Skeletal muscle tissue (tissue), 4 donors: ENCODE data around the gene TOP3B. TPM values are rescaled to one million over a fixed set of nuclear protein-coding genes. Genes with fewer than 3 reads are reported as not detected.

Source experiments
- H3K27ac ChIP-seq: one replicate; pipeline ENCODE4 v1.7.0; 2013; ENCODE audit warnings: mild to moderate bottlenecking, low read depth, low read length, inconsistent platforms
- H3K27me3 ChIP-seq, 3 donors: one replicate each; pipeline ENCODE4 v1.7.0; 2013; ENCODE audit warnings: low read length in 3 of 3; ENCODE audit not compliant: control insufficient read depth in 3 of 3, insufficient read depth in 3 of 3
- H3K36me3 ChIP-seq, 3 donors: one replicate each; pipeline ENCODE4 v1.7.0; 2013; ENCODE audit warnings: low read length in 3 of 3; ENCODE audit not compliant: control insufficient read depth in 3 of 3, insufficient read depth in 3 of 3
- H3K4me1 ChIP-seq, 3 donors: one replicate each; pipeline ENCODE4 v1.7.0; 2013; ENCODE audit warnings: low read length in 3 of 3, mild to moderate bottlenecking in 3 of 3; ENCODE audit not compliant: control insufficient read depth in 3 of 3, insufficient read depth in 3 of 3
- H3K4me3 ChIP-seq, 3 donors: one replicate each; pipeline ENCODE4 v1.7.0; 2013; ENCODE audit warnings: low read length in 3 of 3
- H3K9ac ChIP-seq, 3 donors: one replicate each; pipeline ENCODE4 v1.7.0; 2013; ENCODE audit warnings: low read length in 3 of 3, mild to moderate bottlenecking in 3 of 3, moderate library complexity in 2 of 3, low read depth in 1 of 3
- H3K9me3 ChIP-seq, 3 donors: one replicate each; pipeline ENCODE4 v1.7.0; 2013; ENCODE audit warnings: low read length in 3 of 3; ENCODE audit not compliant: control insufficient read depth in 3 of 3
- total RNA-seq: library from RNA; depleted of rRNA; stranded (reverse); fragments of >200 nt; gene quantifications from one replicate; pipeline ENCODE4 v1.2.3, GENCODE V29; 2014
- donor health status: Osteomylitis.

TOP3B gene
- total RNA-seq, 1 donor from 2014 or later: 14.1 TPM

DNA sequence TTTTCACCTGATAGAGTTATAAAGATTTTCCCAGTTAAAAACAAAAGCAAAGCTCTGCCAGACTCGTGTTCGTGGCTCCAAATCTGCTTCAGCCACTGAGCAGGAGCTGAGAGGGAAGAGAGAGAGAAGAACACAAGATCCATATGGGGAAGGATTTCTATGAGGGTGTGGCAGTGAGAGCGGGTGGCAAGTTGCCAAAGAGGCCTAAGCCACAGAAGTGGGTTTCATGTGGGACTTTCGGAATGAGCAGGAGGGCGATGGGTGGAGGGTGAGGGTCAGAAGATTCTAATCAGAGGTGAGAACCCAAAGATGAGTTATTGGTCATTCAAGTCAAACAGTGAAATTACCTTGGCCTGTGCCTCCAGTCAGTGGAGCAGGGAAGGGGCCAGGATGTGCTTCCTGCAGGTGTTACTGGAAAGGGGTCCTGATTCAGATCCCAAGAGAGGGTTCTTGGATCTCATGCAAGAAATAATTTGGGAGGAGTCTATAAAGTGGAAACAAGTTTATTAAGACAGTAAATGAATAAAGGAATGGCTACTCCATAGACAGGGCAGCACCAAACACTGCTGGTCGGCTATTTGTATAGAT lies 40.5 kb upstream of the TOP3B start:
- H3K27ac ChIP-seq: no peak overlapping the region

DNA sequence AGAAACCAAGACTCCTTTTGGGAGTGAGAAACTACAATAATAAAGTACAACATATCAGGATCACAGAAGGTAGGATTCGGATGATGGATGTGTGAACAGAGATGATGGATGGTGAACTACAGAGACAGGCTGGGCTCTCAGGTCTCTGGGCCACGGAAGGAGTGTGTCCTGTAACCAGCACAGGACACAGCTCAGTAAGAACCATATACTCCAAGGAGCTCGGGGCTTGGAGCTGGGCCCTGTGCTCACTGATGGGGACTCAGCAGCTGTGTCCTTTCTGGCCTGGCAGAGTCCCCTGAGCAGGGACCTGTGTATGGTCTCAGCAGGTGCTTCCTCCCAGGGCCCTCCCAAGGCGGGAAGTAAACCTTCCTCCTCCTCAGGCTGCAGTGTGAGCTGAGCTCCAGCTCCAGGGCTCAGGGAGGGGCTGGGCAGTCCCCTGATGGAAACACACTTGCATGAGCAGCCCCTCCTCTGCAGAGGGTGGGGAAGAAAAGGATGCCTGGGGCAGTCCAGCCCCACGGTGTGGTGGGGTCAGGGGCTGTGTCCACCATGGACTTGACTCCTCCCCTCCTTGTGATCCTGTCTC lies 39.8 kb upstream of the TOP3B start:
- Histone ChIP-seq H3K36me3 (no peaks in the 10 kb centered on the region), H3K4me1 (no peaks in the 10 kb centered on the region), H3K9me3 (no peaks in the 10 kb centered on the region), H3K9ac (no peak overlapping the region), H3K4me3 (no peak overlapping the region), H3K27me3 (peaks cover 0 to 3% (median 0%) of the 10 kb centered on the region in 3 donors), H3K27ac (no peak overlapping the region)

More for the DNA sequence above, 40.5 kb upstream of the TOP3B start:
- H3K4me3 ChIP-seq: no peak overlapping the region
- H3K4me1 ChIP-seq: no peaks in the 10 kb centered on the region
- no peaks in the 10 kb centered on the region for H3K9me3 ChIP-seq
- peaks cover 0 to 3% (median 0%) of the 10 kb centered on the region in 3 donors for H3K27me3 ChIP-seq
- no peaks in the 10 kb centered on the region for H3K36me3 ChIP-seq
- H3K9ac ChIP-seq: no peak overlapping the region

DNA sequence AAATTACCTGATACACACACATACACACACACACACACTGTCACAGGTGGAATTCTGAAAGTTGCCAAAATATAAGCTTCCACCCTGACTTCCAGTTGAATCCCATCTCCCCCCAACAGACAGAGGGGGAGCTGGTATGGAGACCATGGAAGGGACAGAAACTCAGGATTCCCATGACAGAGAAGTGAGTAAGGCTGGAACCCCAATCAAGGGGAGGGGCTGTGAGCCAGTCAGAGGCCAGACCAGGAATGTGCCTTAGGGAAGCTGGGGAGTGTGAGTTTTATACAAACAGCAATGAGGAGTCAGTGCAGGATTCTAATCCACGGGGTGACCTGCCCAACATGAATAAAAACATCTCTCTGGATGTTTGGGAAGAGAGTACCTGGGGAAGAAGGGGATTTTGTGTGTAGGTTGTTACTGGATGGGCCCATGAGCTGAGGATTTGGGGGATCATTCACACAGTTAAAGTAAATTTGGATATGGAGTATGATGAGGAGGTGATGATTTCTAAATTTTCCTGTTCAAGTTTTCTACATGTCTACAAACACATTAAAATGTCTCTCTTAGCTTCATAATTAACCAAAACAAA lies 38.7 kb upstream of the TOP3B start:
- peaks cover 0 to 3% (median 0%) of the 10 kb centered on the region in 3 donors for H3K27me3 ChIP-seq
- no peaks in the 10 kb centered on the region for H3K9me3 ChIP-seq
- no peak overlapping the region for H3K9ac ChIP-seq
- H3K4me1 ChIP-seq: no peaks in the 10 kb centered on the region
- no peaks in the 10 kb centered on the region for H3K36me3 ChIP-seq
- no peak overlapping the region for H3K27ac ChIP-seq
- H3K4me3 ChIP-seq: no peak overlapping the region

DNA sequence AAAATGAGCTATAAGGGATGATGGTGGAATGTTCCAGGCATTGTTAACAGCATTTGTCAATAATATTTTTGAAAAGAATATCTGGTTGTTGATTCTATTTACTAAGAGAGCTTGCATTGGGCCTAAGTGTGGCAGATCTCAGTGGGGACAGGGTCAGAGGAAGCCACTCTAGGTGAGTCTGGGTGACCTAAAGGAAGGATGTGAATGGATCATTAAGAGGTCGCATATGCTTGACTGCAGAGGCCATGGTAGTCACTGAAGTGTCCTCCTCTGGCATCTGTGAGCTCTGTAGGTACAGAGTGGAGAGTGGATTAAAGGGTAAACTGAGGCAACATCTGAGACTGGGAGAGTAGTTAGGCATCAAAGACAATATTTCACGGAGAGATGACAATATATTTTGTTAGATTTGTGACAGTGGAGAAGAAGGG lies 37.9 kb upstream of the TOP3B start:
- no peak overlapping the region for H3K27ac ChIP-seq
- no peak overlapping the region for H3K4me3 ChIP-seq
- no peaks in the 10 kb centered on the region for H3K9me3 ChIP-seq
- no peaks in the 10 kb centered on the region for H3K4me1 ChIP-seq
- peaks cover 0 to 3% (median 0%) of the 10 kb centered on the region in 3 donors for H3K27me3 ChIP-seq
- no peaks in the 10 kb centered on the region for H3K36me3 ChIP-seq
- no peak overlapping the region for H3K9ac ChIP-seq

DNA sequence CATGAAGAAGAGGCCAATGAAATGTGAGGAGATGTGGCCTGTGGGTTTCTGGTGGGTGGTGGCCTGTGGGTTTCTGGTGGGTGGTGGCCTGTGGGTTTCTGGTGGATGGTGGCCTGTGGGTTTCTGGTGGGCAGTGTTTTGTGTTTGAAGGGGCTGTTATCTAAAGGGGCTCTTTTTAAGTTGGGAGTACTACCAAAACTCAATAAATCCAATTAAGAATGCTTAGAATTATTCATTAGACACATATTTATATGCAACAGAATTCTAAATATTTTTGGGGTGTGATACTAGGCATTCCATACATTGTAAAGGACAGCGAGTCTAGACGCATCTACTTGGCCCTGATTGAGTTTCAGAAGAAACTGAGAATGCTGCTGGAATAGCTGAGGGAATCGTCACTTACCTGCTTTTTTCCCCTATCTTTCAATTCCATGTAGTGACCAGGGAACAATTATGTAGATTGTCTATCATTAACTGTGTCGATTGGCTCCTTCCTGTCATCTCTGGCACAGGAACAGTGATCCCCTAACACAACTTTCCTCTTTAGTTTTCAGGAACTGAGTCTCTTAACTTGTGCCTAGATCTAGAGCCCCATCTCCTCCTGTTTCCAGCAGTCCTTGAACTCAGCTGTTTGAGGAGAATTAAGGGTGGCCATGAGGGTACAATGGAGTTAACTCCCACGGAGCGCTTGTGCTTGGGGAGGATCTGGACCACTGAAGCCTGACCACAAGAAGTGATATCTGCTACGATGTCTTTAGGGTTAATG lies 37.3 kb upstream of the TOP3B start:
- H3K4me3 ChIP-seq: no peak overlapping the region
- peaks cover 0 to 3% (median 0%) of the 10 kb centered on the region in 3 donors for H3K27me3 ChIP-seq
- H3K4me1 ChIP-seq: no peaks in the 10 kb centered on the region
- H3K9me3 ChIP-seq: no peaks in the 10 kb centered on the region
- no peaks in the 10 kb centered on the region for H3K36me3 ChIP-seq
- no peak overlapping the region for H3K27ac ChIP-seq
- no peak overlapping the region for H3K9ac ChIP-seq

DNA sequence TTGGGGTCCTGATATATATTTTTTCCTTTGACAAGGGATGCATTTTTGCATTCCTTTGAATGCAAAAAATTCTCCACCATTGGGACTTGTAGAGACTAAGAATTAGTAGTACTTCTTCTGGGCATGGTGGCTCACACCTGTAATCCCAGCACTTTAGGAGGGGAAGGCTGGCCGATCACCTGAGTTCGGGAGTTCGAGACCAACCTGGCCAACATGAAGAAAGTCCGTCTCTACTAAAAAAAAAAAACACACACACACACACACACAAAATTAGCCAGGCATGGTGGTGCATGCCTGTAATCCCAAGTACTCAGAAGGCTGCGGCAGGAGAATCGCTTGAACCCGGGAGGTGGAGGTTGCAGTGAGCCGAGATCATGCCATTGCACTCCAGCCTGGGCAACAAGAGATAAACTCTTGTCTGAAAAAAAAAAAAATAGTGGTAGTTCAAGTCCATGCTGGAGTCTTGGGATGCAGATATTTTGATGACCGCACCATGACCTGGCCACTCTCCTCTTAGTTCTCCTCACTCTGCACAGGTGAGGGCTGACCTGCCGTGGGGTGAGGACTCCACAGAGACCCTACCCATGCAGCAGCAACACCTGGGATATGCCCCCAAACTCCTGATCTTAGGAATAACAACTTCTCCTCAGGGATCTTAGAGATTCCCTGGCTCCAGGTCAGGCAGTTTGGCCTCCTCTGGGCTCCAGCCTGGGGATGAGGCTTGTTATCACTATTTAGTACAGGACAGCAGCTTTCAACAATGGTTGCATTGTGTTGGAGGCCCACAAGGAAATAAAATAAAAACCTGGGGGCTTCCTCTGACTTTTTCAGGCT lies 36.5 kb upstream of the TOP3B start:
- no peaks in the 10 kb centered on the region for H3K36me3 ChIP-seq
- H3K9me3 ChIP-seq: no peaks in the 10 kb centered on the region
- H3K4me3 ChIP-seq: no peak overlapping the region
- peaks cover 0 to 3% (median 0%) of the 10 kb centered on the region in 3 donors for H3K27me3 ChIP-seq
- H3K27ac ChIP-seq: no peak overlapping the region
- no peaks in the 10 kb centered on the region for H3K4me1 ChIP-seq
- H3K9ac ChIP-seq: no peak overlapping the region

DNA sequence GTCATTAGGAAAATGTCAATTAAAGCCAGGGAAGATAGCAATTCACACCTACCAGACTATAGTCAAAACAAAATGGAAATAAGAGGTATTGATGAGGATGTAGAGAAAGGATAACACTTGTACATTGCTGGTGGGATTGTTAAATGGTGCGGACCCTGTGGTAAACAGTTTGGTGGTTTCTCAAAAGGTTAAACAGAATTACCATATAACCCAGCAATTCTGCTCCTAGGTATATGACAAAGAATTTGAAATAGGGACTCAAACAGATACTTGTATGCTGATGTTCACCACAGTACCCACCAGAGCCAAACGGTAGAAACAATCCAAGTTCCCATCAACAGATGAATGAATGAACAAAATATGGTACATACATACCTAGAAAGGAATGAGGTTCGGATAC lies 33.0 kb upstream of the TOP3B start:
- Histone ChIP-seq H3K9me3 (no peaks in the 10 kb centered on the region), H3K36me3 (no peaks in the 10 kb centered on the region), H3K27ac (no peak overlapping the region), H3K27me3 (peaks cover 0 to 5% (median 4%) of the 10 kb centered on the region in 3 donors), H3K4me1 (no peaks in the 10 kb centered on the region), H3K4me3 (no peak overlapping the region), H3K9ac (no peak overlapping the region)

DNA sequence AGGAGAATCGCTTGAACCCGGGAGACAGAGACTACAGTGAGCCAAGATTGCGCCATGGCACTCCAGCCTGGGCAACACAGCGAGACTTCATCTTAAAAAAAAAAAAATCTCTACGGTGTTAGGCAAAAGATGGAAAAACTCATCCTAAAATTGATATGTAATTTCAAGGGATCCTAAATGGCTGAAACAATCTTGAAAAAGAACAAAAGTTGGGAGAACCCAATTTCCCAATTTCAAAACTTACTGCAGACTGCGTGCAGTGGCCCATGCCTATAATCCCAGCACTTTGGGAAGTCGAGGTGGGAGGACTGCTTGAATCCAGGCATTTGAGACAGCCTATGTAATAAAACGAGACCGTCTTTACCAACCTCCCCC lies 31.7 kb upstream of the TOP3B start:
- Histone ChIP-seq H3K27me3 (peaks cover 4 to 11% (median 4%) of the 10 kb centered on the region in 3 donors), H3K4me3 (no peak overlapping the region)

DNA sequence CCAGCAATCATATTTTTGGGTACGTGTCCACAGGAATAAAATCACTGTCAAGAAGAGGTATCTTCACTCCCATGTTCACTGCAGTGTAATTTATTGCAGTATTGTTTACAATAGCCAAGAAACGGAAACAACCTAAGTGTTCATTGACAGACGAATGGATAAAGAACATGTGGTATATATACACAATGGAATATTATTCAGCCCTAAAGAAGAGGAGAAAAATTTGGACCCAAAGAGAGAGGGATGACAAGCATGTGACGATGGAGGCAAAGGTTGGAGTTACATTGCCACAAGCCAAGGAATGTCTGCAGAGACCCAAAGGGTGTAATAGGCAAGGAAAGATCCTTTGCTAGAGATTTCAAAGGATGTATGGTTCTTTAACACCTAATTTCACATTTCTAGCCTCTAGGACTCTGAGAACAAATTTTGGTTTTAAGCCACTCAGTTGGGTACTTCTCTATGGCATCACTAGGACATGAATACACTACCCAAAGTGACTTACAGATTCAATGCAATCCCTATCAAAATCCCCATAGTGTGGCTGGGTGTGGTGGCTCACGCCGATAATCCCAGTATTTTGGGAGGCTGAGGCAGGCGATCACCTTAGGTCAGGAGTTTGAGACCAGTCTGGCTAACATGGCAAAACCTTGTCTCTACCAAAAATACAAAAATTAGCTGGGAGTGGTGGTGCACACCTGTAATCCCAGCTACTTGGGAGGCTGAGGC lies 31.1 kb upstream of the TOP3B start:
- no peaks in the 10 kb centered on the region for H3K36me3 ChIP-seq
- peaks cover 4 to 11% (median 4%) of the 10 kb centered on the region in 3 donors for H3K27me3 ChIP-seq
- no peak overlapping the region for H3K9ac ChIP-seq
- H3K9me3 ChIP-seq: no peaks in the 10 kb centered on the region
- no peak overlapping the region for H3K4me3 ChIP-seq
- no peak overlapping the region for H3K27ac ChIP-seq
- no peaks in the 10 kb centered on the region for H3K4me1 ChIP-seq

More for the DNA sequence above, 31.7 kb upstream of the TOP3B start:
- Histone ChIP-seq H3K4me1 (no peaks in the 10 kb centered on the region), H3K36me3 (no peaks in the 10 kb centered on the region), H3K9ac (no peak overlapping the region), H3K9me3 (no peaks in the 10 kb centered on the region), H3K27ac (no peak overlapping the region)
